Endothelial cell (in vitro differentiated cells): ENCODE measurements around the gene SOST. TPM values are rescaled to one million over a fixed set of nuclear protein-coding genes. Genes with fewer than 3 reads are reported as not detected.
"Not testable (repeated sequence)": the region's sequence is repeated elsewhere in the genome, so short reads cannot be mapped to it uniquely, and the experiment has no call there.

Experiments used
- DNase-seq: peaks from one replicate; pipeline ENCODE4 v3.0.0; 2021; ENCODE audit warnings: low spot score
- H3K27ac Mint-ChIP-seq: one replicate; pipeline ENCODE4 v1.8.0; 2021; ENCODE audit warnings: mixed read lengths, inconsistent platforms; ENCODE audit not compliant: unreplicated experiment
- H3K27me3 Mint-ChIP-seq: one replicate; pipeline ENCODE4 v1.8.0; 2021; ENCODE audit warnings: mild to moderate bottlenecking, moderate library complexity, mixed read lengths, inconsistent platforms; ENCODE audit not compliant: unreplicated experiment
- H3K36me3 Mint-ChIP-seq: one replicate; pipeline ENCODE4 v1.8.0; 2021; ENCODE audit warnings: mild to moderate bottlenecking, low read depth, mixed read lengths, inconsistent platforms; ENCODE audit not compliant: unreplicated experiment
- H3K4me1 Mint-ChIP-seq: one replicate; pipeline ENCODE4 v1.8.0; 2021; ENCODE audit warnings: mild to moderate bottlenecking, mixed read lengths, inconsistent platforms; ENCODE audit not compliant: unreplicated experiment
- H3K4me3 Mint-ChIP-seq: one replicate; pipeline ENCODE4 v1.8.0; 2021; ENCODE audit warnings: mild to moderate bottlenecking, mixed read lengths, inconsistent platforms; ENCODE audit not compliant: unreplicated experiment
- H3K9me3 Mint-ChIP-seq: one replicate; pipeline ENCODE4 v1.8.0; 2021; ENCODE audit warnings: mixed read lengths, inconsistent platforms; ENCODE audit not compliant: unreplicated experiment
- CTCF ChIP-seq: fragments of 200-600 bp; sonication (generic); IDR thresholded peaks from one replicate; pipeline ENCODE4 v1.5.0; 2021; ENCODE audit warnings: antibody characterized with exemption; ENCODE audit not compliant: unreplicated experiment
- total RNA-seq: library from RNA; stranded (reverse); fragmentation: NEBNext Ultra II Directional; extraction: Animal tissue kit (Norgen Biotek cat#: 25700); gene quantifications from one replicate; pipeline ENCODE4 v1.2.1, GENCODE V29; 2021; ENCODE audit not compliant: unreplicated experiment

The SOST gene
- total RNA-seq, 1 donor from 2014 or later, result 29.6 TPM

- H3K36me3 Mint-ChIP-seq, result peaks cover 4% of the 10 kb centered on the region
- H3K4me1 Mint-ChIP-seq, result peaks cover 7% of the 10 kb centered on the region
- H3K27me3 Mint-ChIP-seq, result no peaks in the 10 kb centered on the region
- H3K27ac Mint-ChIP-seq, result no peak overlapping the region
- TF ChIP-seq CTCF, result no peak
- H3K4me3 Mint-ChIP-seq, result no peak overlapping the region
- no peak for DNase-seq
- H3K9me3 Mint-ChIP-seq, result no peaks in the 10 kb centered on the region
Observed at GRCh38 chr17:43800736-43801135, 42.1 kb upstream of the SOST start.

- no peak overlapping the region for H3K4me3 Mint-ChIP-seq
- H3K27ac Mint-ChIP-seq, result no peak overlapping the region
- no peak for DNase-seq
- H3K36me3 Mint-ChIP-seq, result peaks cover 4% of the 10 kb centered on the region
- peaks cover 7% of the 10 kb centered on the region for H3K4me1 Mint-ChIP-seq
- H3K9me3 Mint-ChIP-seq, result no peaks in the 10 kb centered on the region
- no peaks in the 10 kb centered on the region for H3K27me3 Mint-ChIP-seq
- no peak for TF ChIP-seq CTCF
Observed at GRCh38 chr17:43799047-43799446, 40.5 kb upstream of the SOST start.

GRCh38 chr17:43798024-43798423 lies 39.4 kb upstream of the SOST start:
- H3K9me3 Mint-ChIP-seq, H3K27me3 Mint-ChIP-seq, H3K27ac Mint-ChIP-seq, H3K36me3 Mint-ChIP-seq, H3K4me1 Mint-ChIP-seq, DNase-seq, H3K4me3 Mint-ChIP-seq: not testable (repeated sequence)

- H3K4me1 Mint-ChIP-seq, H3K36me3 Mint-ChIP-seq, H3K27me3 Mint-ChIP-seq, H3K27ac Mint-ChIP-seq, DNase-seq, H3K9me3 Mint-ChIP-seq, H3K4me3 Mint-ChIP-seq: not testable (repeated sequence)
Observed at GRCh38 chr17:43792668-43793067, 34.1 kb upstream of the SOST start.

GRCh38 chr17:43791589-43791988 lies 33.0 kb upstream of the SOST start:
- Mint-ChIP-seq H3K27me3 (peaks cover 1% of the 10 kb centered on the region), H3K4me1 (no peaks in the 10 kb centered on the region), H3K36me3 (no peaks in the 10 kb centered on the region), H3K27ac (no peak overlapping the region), H3K4me3 (no peak overlapping the region), H3K9me3 (no peaks in the 10 kb centered on the region)
- no peak for DNase-seq
- TF ChIP-seq CTCF, result no peak

GRCh38 chr17:43790311-43790940 lies 31.8 kb upstream of the SOST start:
- no peaks in the 10 kb centered on the region for H3K4me1 Mint-ChIP-seq
- DNase-seq, result no peak
- H3K36me3 Mint-ChIP-seq, result no peaks in the 10 kb centered on the region
- H3K27me3 Mint-ChIP-seq, result peaks cover 1% of the 10 kb centered on the region
- no peak overlapping the region for H3K27ac Mint-ChIP-seq
- no peak overlapping the region for H3K4me3 Mint-ChIP-seq
- TF ChIP-seq CTCF, result no peak
- H3K9me3 Mint-ChIP-seq, result no peaks in the 10 kb centered on the region
